ENCODE measurements around the gene SCAANT1.

The SCAANT1 gene

DNA sequence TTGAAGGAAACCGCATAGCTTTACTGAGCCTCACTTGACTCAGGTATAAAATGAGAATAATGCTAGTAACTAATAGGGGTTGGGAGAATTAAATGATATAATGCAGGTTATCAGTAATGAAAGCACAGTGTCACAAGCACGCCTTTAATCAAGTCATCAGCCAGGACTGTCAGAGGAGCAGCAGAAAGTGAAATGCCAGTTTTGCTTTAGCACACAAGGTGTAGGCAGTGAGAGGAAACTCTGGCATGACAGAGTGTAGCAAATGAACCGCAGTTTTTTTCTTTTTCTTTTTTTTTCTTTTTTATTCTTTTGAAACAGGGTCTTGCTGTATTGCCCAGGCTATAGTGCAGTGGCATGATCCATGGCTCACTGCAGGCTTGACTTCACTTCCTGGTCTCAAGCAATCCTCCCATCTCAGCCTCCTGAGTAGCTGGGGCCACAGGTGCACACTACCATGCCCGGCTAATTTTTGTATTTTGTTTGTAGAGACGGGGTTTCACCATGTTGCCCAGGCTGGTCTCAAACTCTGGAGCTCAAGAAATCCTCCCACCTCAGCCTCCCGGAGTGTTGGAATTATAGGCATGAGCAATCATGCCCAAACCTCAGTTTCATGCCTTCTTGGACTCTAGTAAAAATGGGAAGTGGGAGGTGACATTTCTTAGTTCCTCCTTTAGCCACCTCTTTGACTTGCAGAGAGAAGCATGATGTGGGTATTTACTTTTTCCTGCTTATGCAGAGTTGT is 9.7 kb upstream of the SCAANT1 start:
- Histone ChIP-seq H3K79me2 (ENCODE audit: low read length) (peaks cover 52% of the 10 kb centered on the region), H3K36me3 (replicated peaks; ENCODE audit: low read depth, low read length) (peaks cover 78% of the 10 kb centered on the region)

DNA sequence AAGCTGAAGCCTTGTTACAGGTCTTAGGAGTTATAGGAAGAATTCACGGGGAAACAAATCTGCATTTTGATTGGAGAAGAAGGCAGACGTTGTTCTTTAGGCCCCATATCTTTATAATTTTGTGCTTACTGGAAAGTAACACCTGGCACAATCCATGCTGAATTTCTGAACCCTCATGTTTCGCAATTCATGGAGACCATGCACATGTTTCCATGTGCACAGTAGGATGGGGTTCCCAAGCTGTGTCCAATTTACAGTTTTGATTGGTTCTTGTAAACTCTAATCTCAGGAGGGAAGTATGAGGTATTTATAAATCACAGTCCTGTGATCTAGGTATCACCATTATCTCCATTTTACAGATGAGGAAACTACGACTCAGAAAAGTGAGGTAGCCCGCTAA is 7.8 kb upstream of the SCAANT1 start:
- Histone ChIP-seq H3K9ac (ENCODE audit: low read length) (no peak overlapping the region), H3K36me3 (replicated peaks; ENCODE audit: low read depth, low read length) (peaks cover 76% of the 10 kb centered on the region), H2AFZ (ENCODE audit: low read depth, low read length) (no peak overlapping the region), H3K4me3 (ENCODE audit: low read length) (no peak overlapping the region), H4K20me1 (ENCODE audit: insufficient read depth, low read length) (peaks cover 24% of the 10 kb centered on the region), H3K4me2 (ENCODE audit: low read length) (peak overlapping the region; percentile 69), H3K27ac (ENCODE audit: low read length) (peak overlapping the region; percentile 80), H3K79me2 (ENCODE audit: low read length) (peaks cover 38% of the 10 kb centered on the region), H3K9me3 (ENCODE audit: insufficient read depth, low read length) (0 out of 2 replicates have a peak, but pooled peaks cover 2% of the 10 kb centered on the region), H3K27me3 (ENCODE audit: low read depth, low read length) (no peaks in the 10 kb centered on the region), H3K4me1 (ENCODE audit: low read length) (peaks cover 53% of the 10 kb centered on the region)
- no peak for TF ChIP-seq EZH2phosphoT487 (IDR thresholded peaks at IDR 0.05; ENCODE audit: low read depth)
- TF ChIP-seq, protein P1, sequence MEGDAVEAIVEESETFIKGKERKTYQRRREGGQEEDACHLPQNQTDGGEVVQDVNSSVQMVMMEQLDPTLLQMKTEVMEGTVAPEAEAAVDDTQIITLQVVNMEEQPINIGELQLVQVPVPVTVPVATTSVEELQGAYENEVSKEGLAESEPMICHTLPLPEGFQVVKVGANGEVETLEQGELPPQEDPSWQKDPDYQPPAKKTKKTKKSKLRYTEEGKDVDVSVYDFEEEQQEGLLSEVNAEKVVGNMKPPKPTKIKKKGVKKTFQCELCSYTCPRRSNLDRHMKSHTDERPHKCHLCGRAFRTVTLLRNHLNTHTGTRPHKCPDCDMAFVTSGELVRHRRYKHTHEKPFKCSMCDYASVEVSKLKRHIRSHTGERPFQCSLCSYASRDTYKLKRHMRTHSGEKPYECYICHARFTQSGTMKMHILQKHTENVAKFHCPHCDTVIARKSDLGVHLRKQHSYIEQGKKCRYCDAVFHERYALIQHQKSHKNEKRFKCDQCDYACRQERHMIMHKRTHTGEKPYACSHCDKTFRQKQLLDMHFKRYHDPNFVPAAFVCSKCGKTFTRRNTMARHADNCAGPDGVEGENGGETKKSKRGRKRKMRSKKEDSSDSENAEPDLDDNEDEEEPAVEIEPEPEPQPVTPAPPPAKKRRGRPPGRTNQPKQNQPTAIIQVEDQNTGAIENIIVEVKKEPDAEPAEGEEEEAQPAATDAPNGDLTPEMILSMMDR (IDR thresholded peaks at IDR 0.05; ENCODE audit: low read depth, low read length) = no peak

More for the DNA sequence above, 9.7 kb upstream of the SCAANT1 start:
- TF ChIP-seq, protein P1 (IDR thresholded peaks at IDR 0.05; ENCODE audit: low read depth, low read length) = no peak
- no peak for TF ChIP-seq EZH2phosphoT487 (IDR thresholded peaks at IDR 0.05; ENCODE audit: low read depth)
- peak overlapping the region; percentile 69 for H3K4me2 ChIP-seq (ENCODE audit: low read length)
- peak overlapping the region; percentile 80 for H3K27ac ChIP-seq (ENCODE audit: low read length)
- H3K9me3 ChIP-seq (ENCODE audit: insufficient read depth, low read length) = 0 out of 2 replicates have a peak, but pooled peaks cover 9% of the 10 kb centered on the region
- H3K4me1 ChIP-seq (ENCODE audit: low read length) = peaks cover 71% of the 10 kb centered on the region
- no peaks in the 10 kb centered on the region for H3K27me3 ChIP-seq (ENCODE audit: low read depth, low read length)
- peak overlapping the region; percentile 43 for H3K4me3 ChIP-seq (ENCODE audit: low read length)
- no peak overlapping the region for H2AFZ ChIP-seq (ENCODE audit: low read depth, low read length)
- peaks cover 24% of the 10 kb centered on the region for H4K20me1 ChIP-seq (ENCODE audit: insufficient read depth, low read length)
- H3K9ac ChIP-seq (ENCODE audit: low read length) = peak overlapping the region; percentile 32

DNA sequence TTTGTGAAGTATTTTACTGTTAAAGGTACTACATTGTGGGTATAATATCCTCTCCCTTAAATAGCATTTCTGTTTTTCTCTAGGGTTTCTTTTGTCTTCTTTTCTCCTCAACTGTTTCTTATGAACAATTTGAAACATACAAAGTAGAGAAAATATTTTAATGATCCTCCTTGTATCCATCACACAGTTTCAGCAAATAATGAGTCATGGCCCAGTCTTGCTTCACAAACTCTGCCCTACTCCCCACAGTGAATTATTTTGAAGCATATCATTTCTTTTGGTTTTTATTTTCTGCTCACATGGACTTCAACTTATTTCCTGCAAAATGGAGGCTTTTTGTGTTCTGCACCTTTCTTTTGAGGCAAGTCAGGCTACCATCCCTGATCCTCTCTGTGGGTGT is 6.1 kb upstream of the SCAANT1 start:
- Histone ChIP-seq H2AFZ (ENCODE audit: low read depth, low read length) (no peak overlapping the region), H4K20me1 (ENCODE audit: insufficient read depth, low read length) (peaks cover 24% of the 10 kb centered on the region), H3K4me2 (ENCODE audit: low read length) (no peak overlapping the region), H3K9ac (ENCODE audit: low read length) (no peak overlapping the region), H3K4me1 (ENCODE audit: low read length) (peaks cover 40% of the 10 kb centered on the region), H3K9me3 (ENCODE audit: insufficient read depth, low read length) (no peaks in the 10 kb centered on the region), H3K36me3 (replicated peaks; ENCODE audit: low read depth, low read length) (peaks cover 71% of the 10 kb centered on the region), H3K4me3 (ENCODE audit: low read length) (no peak overlapping the region), H3K27me3 (ENCODE audit: low read depth, low read length) (no peaks in the 10 kb centered on the region), H3K79me2 (ENCODE audit: low read length) (peaks cover 24% of the 10 kb centered on the region), H3K27ac (ENCODE audit: low read length) (no peak overlapping the region)
- no peak for TF ChIP-seq EZH2phosphoT487 (IDR thresholded peaks at IDR 0.05; ENCODE audit: low read depth)
- TF ChIP-seq, protein P1 (IDR thresholded peaks at IDR 0.05; ENCODE audit: low read depth, low read length) = no peak

DNA sequence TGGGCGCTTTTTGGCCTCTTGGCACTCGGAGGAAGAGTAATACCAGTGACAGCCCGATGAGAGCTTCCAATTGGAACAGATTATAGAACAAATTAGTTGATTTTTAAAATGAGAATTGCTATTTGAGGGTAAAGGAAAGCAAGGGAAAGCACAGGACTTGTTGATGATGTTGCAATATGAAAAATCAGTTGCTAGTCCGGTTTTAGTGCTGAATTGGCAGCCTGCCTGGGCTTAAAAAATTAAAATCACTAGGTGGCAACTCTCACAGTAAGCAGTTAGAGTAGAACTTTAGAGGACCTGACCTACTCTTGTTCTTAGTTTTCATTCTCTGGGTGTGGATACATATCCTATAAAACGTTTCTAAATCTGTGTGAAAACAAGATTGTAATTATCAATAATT is 2.1 kb upstream of the SCAANT1 start:
- Histone ChIP-seq H3K27me3 (ENCODE audit: low read depth, low read length) (no peaks in the 10 kb centered on the region), H3K27ac (ENCODE audit: low read length) (no peak overlapping the region), H4K20me1 (ENCODE audit: insufficient read depth, low read length) (peaks cover 29% of the 10 kb centered on the region), H3K9ac (ENCODE audit: low read length) (no peak overlapping the region), H3K9me3 (ENCODE audit: insufficient read depth, low read length) (no peaks in the 10 kb centered on the region), H3K4me3 (ENCODE audit: low read length) (no peak overlapping the region), H3K4me1 (ENCODE audit: low read length) (peaks cover 25% of the 10 kb centered on the region), H2AFZ (ENCODE audit: low read depth, low read length) (no peak overlapping the region), H3K79me2 (ENCODE audit: low read length) (peaks cover 11% of the 10 kb centered on the region), H3K4me2 (ENCODE audit: low read length) (no peak overlapping the region), H3K36me3 (replicated peaks; ENCODE audit: low read depth, low read length) (peaks cover 47% of the 10 kb centered on the region)
- TF ChIP-seq, protein P1 (IDR thresholded peaks at IDR 0.05; ENCODE audit: low read depth, low read length) = no peak
- no peak for TF ChIP-seq EZH2phosphoT487 (IDR thresholded peaks at IDR 0.05; ENCODE audit: low read depth)
